T follicular helper cell (primary cell): ENCODE measurements around the gene TCEANC.
"Not testable (repeated sequence)": the region's sequence is repeated elsewhere in the genome, so short reads cannot be mapped to it uniquely, and the experiment has no call there.

Experiments
- DNase-seq: peaks from one replicate; pipeline ENCODE4 v3.0.0-alpha.2; 2020; ENCODE audit warnings: low read depth
- total RNA-seq, 2 experiments: gene quantifications; one replicate each; lab custom pipeline; 2026; lab: John Stamatoyannopoulos, UW

The TCEANC gene, protein sequence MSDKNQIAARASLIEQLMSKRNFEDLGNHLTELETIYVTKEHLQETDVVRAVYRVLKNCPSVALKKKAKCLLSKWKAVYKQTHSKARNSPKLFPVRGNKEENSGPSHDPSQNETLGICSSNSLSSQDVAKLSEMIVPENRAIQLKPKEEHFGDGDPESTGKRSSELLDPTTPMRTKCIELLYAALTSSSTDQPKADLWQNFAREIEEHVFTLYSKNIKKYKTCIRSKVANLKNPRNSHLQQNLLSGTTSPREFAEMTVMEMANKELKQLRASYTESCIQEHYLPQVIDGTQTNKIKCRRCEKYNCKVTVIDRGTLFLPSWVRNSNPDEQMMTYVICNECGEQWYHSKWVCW
- 5.8 to 17.4 reads per million in 2 experiments for total RNA-seq

DNA sequence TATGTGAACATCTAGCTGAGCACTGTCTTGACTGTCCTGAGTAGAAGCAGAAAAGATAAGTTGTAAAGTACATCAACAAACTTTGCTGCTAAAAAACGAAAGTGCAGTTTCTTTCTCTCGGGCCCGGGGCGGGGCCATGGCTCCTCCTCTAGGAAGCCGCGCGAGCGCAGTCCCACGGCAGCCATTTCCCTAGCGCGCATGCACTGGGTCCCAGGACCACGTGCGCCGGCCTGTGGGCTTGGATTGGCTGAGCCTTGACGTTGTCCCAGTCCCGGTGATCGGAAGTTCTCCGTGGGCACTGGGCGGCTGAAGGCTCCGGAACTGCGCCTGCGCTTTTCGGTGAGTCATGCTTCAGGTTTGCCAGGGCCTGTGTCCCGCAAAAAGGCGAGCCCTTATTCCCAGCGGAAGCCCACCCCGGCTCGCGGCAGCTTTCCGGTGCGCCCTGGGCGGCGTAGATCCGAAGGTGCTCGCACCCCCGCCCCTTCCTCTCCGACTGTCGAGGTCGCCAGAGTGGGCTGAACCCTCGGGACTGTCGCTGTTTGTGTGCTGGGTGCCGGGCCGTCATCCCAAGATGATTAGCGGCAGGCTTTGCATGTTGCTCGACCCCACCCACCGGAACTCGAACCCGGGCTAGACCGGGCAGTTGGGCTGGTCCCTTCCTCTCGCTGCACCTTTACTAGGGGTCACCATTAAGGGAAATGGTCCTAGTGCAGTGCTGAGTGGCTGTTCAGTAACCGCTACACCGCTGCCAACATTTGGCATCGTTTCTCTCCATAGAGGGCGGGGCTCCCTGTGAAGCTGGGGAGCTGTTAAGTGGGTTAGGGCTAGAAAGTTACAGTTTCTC, at the start of gene TCEANC:
TCEANC (plus strand) TSS at position 292 of the 844 bp plus-strand sequence. CDS start 9,368 bp downstream, outside the sequence.
- peak; percentile 96 for DNase-seq

DNA sequence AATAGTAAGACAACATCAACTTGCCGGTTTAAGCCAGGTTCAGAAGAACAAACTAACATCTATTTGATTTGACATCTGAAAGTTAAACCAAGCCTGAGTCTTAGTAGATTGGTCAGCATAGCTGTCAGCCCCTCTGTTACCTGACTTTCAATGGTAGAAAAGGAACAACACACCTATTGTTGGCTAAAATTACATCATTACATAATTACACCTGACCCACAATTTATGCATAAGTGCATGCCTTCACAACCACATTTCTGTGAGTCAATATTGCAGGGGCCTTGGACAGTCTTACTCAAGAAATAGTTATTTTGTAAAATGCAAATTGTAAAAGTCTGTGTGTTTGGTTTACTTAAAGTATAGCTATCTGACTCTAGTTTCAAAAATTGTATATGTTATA, 47.3 kb upstream of the TCEANC start:
- DNase-seq, result no peak

- no peak for DNase-seq
These were observed 45.5 kb upstream of the TCEANC start for GRCh38 chrX:13607331-13607995.

- DNase-seq, result no peak
These were observed 45.0 kb upstream of the TCEANC start for GRCh38 chrX:13607996-13608365.

DNA sequence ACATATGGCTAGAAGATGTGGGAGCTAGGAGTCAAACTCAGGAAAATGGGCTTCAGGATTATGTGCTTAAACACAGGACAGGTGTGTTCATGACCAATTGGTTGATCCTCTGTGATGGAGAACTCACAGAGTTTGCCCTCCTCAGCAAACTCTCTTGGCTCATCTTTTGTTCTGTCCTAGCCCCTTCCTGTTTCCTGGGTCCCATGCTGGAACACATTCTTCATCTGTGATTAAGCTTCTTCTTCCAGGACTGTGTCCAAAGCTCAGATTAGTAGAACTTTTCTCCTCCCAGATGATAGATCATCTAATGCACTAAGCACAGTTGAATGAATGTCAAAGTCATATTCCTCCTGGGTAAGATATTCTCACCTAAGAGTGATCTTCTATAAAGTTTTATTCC, 38.8 kb upstream of the TCEANC start:
- no peak for DNase-seq

DNA sequence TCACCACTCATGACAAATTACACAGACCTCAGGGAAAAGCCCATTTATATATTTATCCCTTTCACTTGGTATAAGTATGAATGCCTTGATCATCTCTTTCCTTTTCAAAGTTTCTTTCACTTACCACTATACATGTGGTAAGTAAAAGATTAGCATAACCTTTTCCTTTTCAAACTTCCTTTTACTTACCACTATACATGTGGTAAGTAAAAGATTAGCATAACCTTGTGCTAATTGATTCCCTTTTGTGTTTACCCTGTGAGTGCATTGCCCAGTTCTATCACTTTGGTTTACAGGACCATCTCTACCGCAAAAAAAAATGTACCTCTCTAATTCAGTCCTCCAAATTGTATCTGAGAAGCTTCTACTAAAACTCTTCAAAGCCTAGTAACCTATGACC, 32.7 kb upstream of the TCEANC start:
- DNase-seq, result no peak

GRCh38 chrX:13622401-13622964, 30.5 kb upstream of the TCEANC start:
- no peak for DNase-seq

GRCh38 chrX:13627306-13627705, 25.6 kb upstream of the TCEANC start:
- no peak for DNase-seq

DNA sequence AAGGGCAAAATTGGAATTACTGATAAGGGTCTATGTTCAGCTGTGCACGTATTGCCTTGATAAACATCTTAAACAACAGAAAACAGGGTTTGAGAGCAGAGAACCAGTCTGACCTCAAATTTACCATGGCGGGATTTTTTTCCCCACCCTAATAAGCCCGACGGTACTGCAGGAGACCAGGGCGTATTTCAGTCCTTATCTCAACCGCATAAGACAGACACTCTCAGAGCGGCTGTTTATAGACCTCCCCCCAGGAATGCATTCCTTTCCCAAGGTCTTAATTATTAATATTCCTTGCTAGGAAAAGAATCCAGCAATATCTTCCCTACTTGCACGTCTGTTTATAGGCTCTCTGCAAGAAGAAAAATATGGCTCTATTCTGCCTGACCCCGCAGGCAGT, 15.7 kb upstream of the TCEANC start:
- DNase-seq, result not testable (repeated sequence)

- DNase-seq, result no peak
These were observed 14.9 kb upstream of the TCEANC start for GRCh38 chrX:13638021-13638420.

GRCh38 chrX:13638826-13639225, 14.1 kb upstream of the TCEANC start:
- no peak for DNase-seq

DNA sequence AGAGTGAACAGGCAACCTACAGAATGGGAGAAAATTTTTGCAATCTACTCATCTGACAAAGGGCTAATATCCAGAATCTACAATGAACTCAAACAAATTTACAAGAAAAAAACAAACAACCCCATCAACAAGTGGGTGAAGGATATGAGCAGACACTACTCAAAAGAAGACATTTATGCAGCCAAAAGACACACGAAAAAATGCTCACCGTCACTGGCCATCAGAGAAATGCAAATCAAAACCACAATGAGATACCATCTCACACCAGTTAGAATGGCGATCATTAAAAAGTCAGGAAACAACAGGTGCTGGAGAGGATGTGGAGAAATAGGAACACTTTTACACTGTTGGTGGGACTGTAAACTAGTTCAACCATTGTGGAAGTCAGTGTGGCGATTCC, 11.3 kb upstream of the TCEANC start:
- DNase-seq, result not testable (repeated sequence)

- DNase-seq, result no peak
These were observed 7.3 kb upstream of the TCEANC start for GRCh38 chrX:13645464-13646153.

GRCh38 chrX:13646154-13646549, 6.8 kb upstream of the TCEANC start:
- peak; percentile 9 for DNase-seq

- peak; percentile 57 for DNase-seq
These were observed 5.2 kb upstream of the TCEANC start for GRCh38 chrX:13647709-13648212.

DNA sequence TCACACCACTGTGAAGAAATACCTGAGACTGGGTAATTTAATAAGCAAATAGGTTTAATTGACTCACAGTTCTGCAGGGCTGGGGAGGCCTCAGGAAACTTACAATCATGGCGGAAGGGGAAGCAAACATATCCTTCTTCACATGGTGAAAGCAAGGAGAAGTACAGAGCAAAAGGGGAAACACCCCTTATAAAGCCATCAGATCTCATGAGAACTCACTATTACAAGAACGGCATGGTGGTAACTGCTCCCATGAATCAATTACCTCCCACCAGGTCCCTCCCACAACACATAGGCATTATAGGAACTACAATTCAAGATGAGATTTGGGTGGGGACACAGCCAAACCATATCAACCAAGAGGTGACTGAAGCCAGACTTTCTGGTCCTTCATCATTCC, 4.6 kb upstream of the TCEANC start:
- not testable (repeated sequence) for DNase-seq

DNA sequence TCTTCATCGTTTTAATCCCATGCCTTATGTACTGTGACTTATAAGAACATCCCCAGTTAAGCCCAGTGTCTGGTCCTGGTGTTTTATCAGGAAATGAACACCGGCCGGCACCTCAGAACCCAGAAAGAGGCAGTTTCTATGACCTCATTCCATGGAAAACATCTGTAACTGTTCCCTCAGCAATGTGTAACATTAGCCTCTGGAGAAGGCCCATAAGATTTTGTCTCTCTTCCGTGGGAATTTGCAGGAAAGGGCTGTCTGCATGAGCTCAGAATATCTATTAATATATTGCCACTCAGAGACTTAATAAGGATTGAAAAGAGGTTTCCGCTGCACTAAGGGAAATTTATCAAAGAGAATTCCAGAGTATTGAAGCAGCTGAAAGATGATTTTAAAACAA, 3.1 kb upstream of the TCEANC start:
- no peak for DNase-seq

DNA sequence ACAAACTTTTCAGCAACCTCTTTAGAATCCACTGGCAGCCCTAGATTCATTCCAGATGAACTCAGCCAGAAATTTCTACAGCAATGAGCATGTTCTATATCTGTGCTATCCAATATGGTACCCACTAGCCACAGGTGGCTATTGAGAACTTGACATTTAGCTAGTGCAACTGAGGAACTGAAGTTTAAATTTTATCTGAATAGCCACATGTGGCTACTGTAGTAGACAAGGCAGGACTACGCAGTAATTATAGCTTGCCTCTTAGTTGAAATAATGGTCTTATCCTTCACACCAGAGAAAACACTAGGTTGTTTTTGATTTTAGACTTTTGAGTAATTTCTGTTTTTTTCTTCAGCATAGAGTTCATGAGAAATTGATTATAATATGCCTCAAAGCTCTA, 2.6 kb upstream of the TCEANC start:
- DNase-seq, result no peak

DNA sequence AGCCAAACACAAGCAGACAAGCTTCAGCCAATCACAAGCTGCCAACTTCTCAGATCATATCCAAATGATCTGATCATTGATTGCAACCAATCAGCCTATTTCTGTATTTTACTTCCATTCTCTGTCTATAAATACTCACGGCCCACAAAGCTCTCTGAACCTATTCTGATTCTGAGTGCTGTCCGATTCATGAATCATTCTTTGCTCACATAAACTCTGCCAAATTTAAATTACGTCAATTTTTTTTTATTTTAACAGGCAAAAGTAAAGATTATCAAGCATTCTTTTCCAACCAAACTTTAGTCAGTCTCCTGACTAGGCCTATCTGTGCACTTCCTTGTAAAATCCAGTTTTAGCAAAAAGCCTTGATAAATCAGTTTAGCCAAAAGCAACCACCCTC, 1.8 kb upstream of the TCEANC start:
- no peak for DNase-seq

GRCh38 chrX:13652287-13652793, 601 bp upstream of the TCEANC start:
- no peak for DNase-seq

DNA sequence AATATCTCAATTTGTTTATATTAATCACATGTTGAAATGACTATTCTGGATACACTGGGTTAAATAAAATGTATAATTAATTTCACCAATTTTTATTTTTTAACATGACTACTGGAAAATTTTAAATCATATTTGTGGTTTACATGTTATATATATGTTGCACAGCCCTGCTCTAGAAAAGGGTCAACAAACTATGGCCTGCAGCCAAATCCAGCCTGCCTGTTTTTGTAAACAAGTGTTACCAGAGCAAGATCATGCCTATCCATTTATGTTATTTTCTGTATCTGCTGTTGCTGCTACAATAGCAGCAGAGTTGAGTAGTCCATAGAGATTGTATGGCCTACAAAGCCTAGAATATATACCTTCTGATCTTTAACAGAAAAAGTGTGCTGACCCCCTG, 1.2 kb downstream of the TCEANC start:
- no peak for DNase-seq
